ENCODE data around the gene C22orf31.

GRCh38 chr22:29095459-29095858 is 33.8 kb upstream of the C22orf31 start:
- TF ChIP-seq CTCF (conservative IDR thresholded peaks at IDR 0.05; ENCODE audit: low read depth, low read length), result no peak
- TF ChIP-seq EZH2 (IDR thresholded peaks at IDR 0.05; ENCODE audit: borderline replicate concordance, low read depth, low read length, poor library complexity, severe bottlenecking), result no peak
